ENCODE results near the gene MRPL48.
A peak's percentile ranks its signal among the peaks of the same experiment; 100 is the strongest.
"Not testable (repeated sequence)": the region's sequence is repeated elsewhere in the genome, so short reads cannot be mapped to it uniquely, and the experiment has no call there.

MRPL48 gene

GRCh38 chr11:73839123-73839457 is 51.4 kb downstream of the MRPL48 start:
- DNase-seq (ENCODE audit: low spot score), result no peak

GRCh38 chr11:73851046-73851764 is 63.5 kb downstream of the MRPL48 start:
- DNase-seq (ENCODE audit: low spot score), result no peak

- DNase-seq (ENCODE audit: low spot score), result no peak
Observed at GRCh38 chr11:73852049-73852448, 64.4 kb downstream of the MRPL48 start.

GRCh38 chr11:73854680-73855079 is 67.0 kb downstream of the MRPL48 start:
- DNase-seq (ENCODE audit: low spot score), result no peak

- DNase-seq (ENCODE audit: low spot score), result no peak
Observed at GRCh38 chr11:73856031-73856567, 68.4 kb downstream of the MRPL48 start.

GRCh38 chr11:73859671-73860070 is 72.0 kb downstream of the MRPL48 start:
- no peak for DNase-seq (ENCODE audit: low spot score)

- no peak for DNase-seq (ENCODE audit: low spot score)
Observed at GRCh38 chr11:73860202-73860601, 72.5 kb downstream of the MRPL48 start.

GRCh38 chr11:73862986-73863385 is 75.3 kb downstream of the MRPL48 start:
- no peak for DNase-seq (ENCODE audit: low spot score)

GRCh38 chr11:73866095-73866579 is 78.5 kb downstream of the MRPL48 start:
- DNase-seq (ENCODE audit: low spot score), result no peak

GRCh38 chr11:73866586-73866996 is 78.9 kb downstream of the MRPL48 start:
- DNase-seq (ENCODE audit: low spot score), result no peak

- DNase-seq (ENCODE audit: low spot score), result no peak
Observed at GRCh38 chr11:73869332-73869949, 81.8 kb downstream of the MRPL48 start.

- no peak for DNase-seq (ENCODE audit: low spot score)
Observed at GRCh38 chr11:73870261-73870660, 82.6 kb downstream of the MRPL48 start.

- DNase-seq (ENCODE audit: low spot score), result no peak
Observed at GRCh38 chr11:73872749-73873357, 85.2 kb downstream of the MRPL48 start.

GRCh38 chr11:73875380-73875779 is 87.7 kb downstream of the MRPL48 start:
- DNase-seq (ENCODE audit: low spot score), result no peak

GRCh38 chr11:73875840-73876239 is 88.2 kb downstream of the MRPL48 start:
- no peak for DNase-seq (ENCODE audit: low spot score)

- DNase-seq (ENCODE audit: low spot score), result peak; percentile 97
Observed at GRCh38 chr11:73876424-73877310, 89.0 kb downstream of the MRPL48 start, which contains the start of the genes COA4 and PAAF1. Gene COA4 (minus strand): TSS chr11:73876846. CDS start chr11:73873378, 3,468 bp downstream. Gene PAAF1 (plus strand): TSS chr11:73876999. CDS start chr11:73877022, 23 bp downstream.

- no peak for DNase-seq (ENCODE audit: low spot score)
Observed at GRCh38 chr11:73878771-73879170, 91.1 kb downstream of the MRPL48 start.

GRCh38 chr11:73880449-73880848 is 92.8 kb downstream of the MRPL48 start:
- not testable (repeated sequence) for DNase-seq (ENCODE audit: low spot score)

GRCh38 chr11:73883856-73884255 is 96.2 kb downstream of the MRPL48 start:
- DNase-seq (ENCODE audit: low spot score), result no peak

- no peak for DNase-seq (ENCODE audit: low spot score)
Observed at GRCh38 chr11:73888244-73888643, 100.6 kb downstream of the MRPL48 start.

GRCh38 chr11:73889019-73889418 is 101.3 kb downstream of the MRPL48 start:
- peak; percentile 25 for DNase-seq (ENCODE audit: low spot score)

- no peak for DNase-seq (ENCODE audit: low spot score)
Observed at GRCh38 chr11:73889536-73889935, 101.9 kb downstream of the MRPL48 start.
